OCI-LY7 (cell line): ENCODE results near the gene ERLIN1. TPM values are rescaled to one million over a fixed set of nuclear protein-coding genes. Genes with fewer than 3 reads are reported as not detected.

Experiments used
- BruUV-seq: library from RNA; stranded (reverse); fragments of 400-500 nt; replicated peaks from 2 replicates; lab custom pipeline; 2021; lab: Mats Ljungman, UMichigan
- CTCF ChIA-PET: fragments of 300-600 bp; sonication (Branson Sonifier 250); formaldehyde crosslinking; loops from one replicate; lab custom pipeline; 2022; ENCODE audit warnings: antibody characterized with exemption; ENCODE audit not compliant: unreplicated experiment; lab: Charles Lee
- POLR2A ChIA-PET: fragments of 300-600 bp; sonication (Branson Sonifier 250); formaldehyde crosslinking; loops from one replicate; lab custom pipeline; 2022; ENCODE audit warnings: antibody characterized with exemption; lab: Charles Lee
- DNase-seq: peaks from one replicate; pipeline ENCODE4 v3.0.0-alpha.2; 2015; ENCODE audit warnings: low spot score
- H2AFZ ChIP-seq: fragments of 200-600 bp; sonication (generic), shearing (Covaris generic); 2 replicates; pipeline ENCODE4 v1.6.1; 2014; ENCODE audit warnings: mild to moderate bottlenecking, antibody characterized with exemption, low read length, moderate library complexity
- H3K27ac ChIP-seq: fragments of 200-600 bp; sonication (generic); 2 replicates; pipeline ENCODE4 v1.5.1; 2014; ENCODE audit warnings: mixed run types, low read depth, mild to moderate bottlenecking, moderate library complexity, low read length, inconsistent platforms; ENCODE audit not compliant: poor library complexity, severe bottlenecking
- H3K36me3 ChIP-seq: fragments of 200-600 bp; sonication (generic); 2 replicates; pipeline ENCODE4 v1.6.1; 2014; ENCODE audit warnings: mild to moderate bottlenecking, antibody characterized with exemption, low read length, moderate library complexity, mixed read lengths; ENCODE audit not compliant: insufficient read depth
- H3K4me1 ChIP-seq: fragments of 200-600 bp; sonication (generic); 2 replicates; pipeline ENCODE4 v1.5.1; 2014; ENCODE audit warnings: mild to moderate bottlenecking, low read length; ENCODE audit not compliant: insufficient read depth, poor library complexity, severe bottlenecking
- H3K4me2 ChIP-seq: fragments of 200-600 bp; sonication (generic); 2 replicates; pipeline ENCODE4 v1.6.1; 2014; ENCODE audit warnings: mild to moderate bottlenecking, low read length
- H3K4me3 ChIP-seq: fragments of 200-600 bp; sonication (generic); 2 replicates; pipeline ENCODE4 v1.5.1; 2014; ENCODE audit warnings: mild to moderate bottlenecking, low read depth, low read length; ENCODE audit not compliant: poor library complexity, severe bottlenecking
- H3K79me2 ChIP-seq: fragments of 200-600 bp; sonication (generic); 2 replicates; pipeline ENCODE4 v1.6.1; 2016; ENCODE audit warnings: low read depth, mild to moderate bottlenecking, low read length, moderate library complexity, mixed read lengths; ENCODE audit not compliant: insufficient read depth
- H3K9me2 ChIP-seq: fragments of 200-600 bp; sonication (generic); 2 replicates; pipeline ENCODE4 v1.6.1; 2016; ENCODE audit warnings: mild to moderate bottlenecking, low read length, mixed read lengths; ENCODE audit not compliant: insufficient read depth
- H3K9me3 ChIP-seq: fragments of 200-600 bp; sonication (generic); 2 replicates; pipeline ENCODE4 v1.6.1; 2014; ENCODE audit warnings: mild to moderate bottlenecking, mixed run types, low read length, mixed read lengths
- H4K20me1 ChIP-seq: fragments of 200-600 bp; sonication (generic); 2 replicates; pipeline ENCODE4 v1.6.1; 2014; ENCODE audit warnings: mild to moderate bottlenecking, antibody characterized with exemption, low read length, moderate library complexity, mixed read lengths; ENCODE audit not compliant: insufficient read depth
- EZH2phosphoT487 ChIP-seq: fragments of 200-600 bp; sonication (generic); IDR thresholded peaks from 2 replicates; pipeline ENCODE4 v1.6.1; 2018; ENCODE audit warnings: low read depth, borderline replicate concordance, mild to moderate bottlenecking, mixed run types, antibody characterized with exemption, low read length, moderate library complexity, mixed read lengths
- intact Hi-C: fragments of 100-400 bp; cut with micrococcal nuclease; formaldehyde crosslinking; loops from one replicate; pipeline ENCODE4 v1.10.0; 2022; ENCODE audit not compliant: unreplicated experiment
- total RNA-seq, 2 experiments: library from RNA; depleted of rRNA in 1 of 2; stranded (reverse); fragments of >200 nt in 1 of 2; shearing (Covaris generic) in 1 of 2; gene quantifications; 2 replicates each; pipeline ENCODE4 v1.2.3, GENCODE V29; 2014 to 2022
- TF ChIP-seq, protein P1 (sequence below): fragments of 200-600 bp; sonication (generic); conservative IDR thresholded peaks from 2 replicates; pipeline ENCODE4 v1.5.1; 2014; ENCODE audit warnings: mild to moderate bottlenecking, antibody characterized with exemption, low read length, moderate library complexity, mixed read lengths

The ERLIN1 gene
- total RNA-seq, 2 experiments from 2014 or later = 24.1 to 26.7 TPM

DNA sequence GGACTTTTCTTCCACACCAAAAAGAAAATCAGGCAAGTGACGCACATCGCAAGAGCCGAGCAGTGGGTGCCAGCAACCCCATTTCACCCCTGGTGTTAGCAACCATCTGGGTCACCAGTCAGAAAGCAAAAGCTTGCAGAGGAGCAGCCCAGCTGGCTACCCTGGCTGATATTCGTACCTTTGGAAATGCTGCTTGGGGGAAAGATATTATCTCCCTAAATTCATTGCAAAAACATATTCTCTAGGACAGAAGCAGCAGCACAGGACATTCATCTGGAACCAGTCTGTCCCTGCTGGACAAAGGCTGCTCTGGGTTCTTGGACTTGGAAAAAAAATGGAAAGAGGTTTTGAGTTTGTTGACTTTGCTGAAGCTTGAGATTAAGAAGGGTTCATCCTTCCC, 45.8 kb downstream of the ERLIN1 start:
- Histone ChIP-seq H3K9me2 (no peaks in the 10 kb centered on the region; the same call in 1 of the 2 replicates), H2AFZ (no peak overlapping the region), H3K4me2 (no peak overlapping the region), H4K20me1 (no peaks in the 10 kb centered on the region), H3K9me3 (no peaks in the 10 kb centered on the region), H3K27ac (no peak overlapping the region), H3K79me2 (no peaks in the 10 kb centered on the region), H3K4me3 (no peak overlapping the region), H3K4me1 (no peaks in the 10 kb centered on the region), H3K36me3 (no peaks in the 10 kb centered on the region)
- ChIA-PET POLR2A (no interaction called here), CTCF (no interaction called here)
- BruUV-seq = no TSS peak
- TF ChIP-seq, protein P1, sequence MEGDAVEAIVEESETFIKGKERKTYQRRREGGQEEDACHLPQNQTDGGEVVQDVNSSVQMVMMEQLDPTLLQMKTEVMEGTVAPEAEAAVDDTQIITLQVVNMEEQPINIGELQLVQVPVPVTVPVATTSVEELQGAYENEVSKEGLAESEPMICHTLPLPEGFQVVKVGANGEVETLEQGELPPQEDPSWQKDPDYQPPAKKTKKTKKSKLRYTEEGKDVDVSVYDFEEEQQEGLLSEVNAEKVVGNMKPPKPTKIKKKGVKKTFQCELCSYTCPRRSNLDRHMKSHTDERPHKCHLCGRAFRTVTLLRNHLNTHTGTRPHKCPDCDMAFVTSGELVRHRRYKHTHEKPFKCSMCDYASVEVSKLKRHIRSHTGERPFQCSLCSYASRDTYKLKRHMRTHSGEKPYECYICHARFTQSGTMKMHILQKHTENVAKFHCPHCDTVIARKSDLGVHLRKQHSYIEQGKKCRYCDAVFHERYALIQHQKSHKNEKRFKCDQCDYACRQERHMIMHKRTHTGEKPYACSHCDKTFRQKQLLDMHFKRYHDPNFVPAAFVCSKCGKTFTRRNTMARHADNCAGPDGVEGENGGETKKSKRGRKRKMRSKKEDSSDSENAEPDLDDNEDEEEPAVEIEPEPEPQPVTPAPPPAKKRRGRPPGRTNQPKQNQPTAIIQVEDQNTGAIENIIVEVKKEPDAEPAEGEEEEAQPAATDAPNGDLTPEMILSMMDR = no peak
- no peak for TF ChIP-seq EZH2phosphoT487
- no peak for DNase-seq
- intact Hi-C loops = no loop called here

DNA sequence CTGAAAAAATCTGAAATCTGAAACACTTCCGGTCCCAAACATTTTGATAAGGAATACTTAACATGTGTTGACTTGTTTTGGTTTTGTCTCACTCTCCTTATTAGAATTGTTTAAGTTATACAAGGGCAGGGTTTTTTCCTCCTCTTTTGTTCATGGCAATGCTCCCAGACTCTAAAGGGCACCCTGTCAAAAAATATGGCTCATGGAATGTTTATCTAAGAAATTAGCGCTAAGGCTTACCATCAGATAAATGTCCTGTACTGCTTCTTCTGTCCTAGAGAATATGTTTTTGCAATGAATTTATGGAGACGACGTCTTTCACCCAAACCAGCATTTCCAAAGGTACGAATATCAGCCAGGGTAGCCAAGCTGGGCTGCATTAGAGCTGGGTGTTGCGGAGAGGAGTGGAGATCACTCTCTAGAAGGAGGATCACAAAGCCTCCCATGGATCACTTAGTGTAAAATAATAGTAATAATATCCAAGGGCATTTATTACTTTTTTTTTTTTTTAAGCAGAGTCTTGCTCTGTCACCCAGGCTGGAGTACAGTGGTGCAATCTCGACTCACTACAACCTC, 46.8 kb downstream of the ERLIN1 start:
- H2AFZ ChIP-seq = no peak overlapping the region
- H3K27ac ChIP-seq = no peak overlapping the region
- BruUV-seq = no TSS peak
- no peaks in the 10 kb centered on the region for H3K79me2 ChIP-seq
- no peak overlapping the region for H3K4me3 ChIP-seq
- no peaks in the 10 kb centered on the region; the same call in 1 of the 2 replicates for H3K9me2 ChIP-seq
- no peak for TF ChIP-seq EZH2phosphoT487
- TF ChIP-seq, protein P1 = no peak
- ChIA-PET CTCF (no interaction called here), POLR2A (interaction anchor here (1.3 kb wide), 1 partner anchor 32 kb away, joined by 3 read pairs; no protein-coding TSS in a partner anchor)
- no peaks in the 10 kb centered on the region for H3K36me3 ChIP-seq
- no peak for DNase-seq
- no peak overlapping the region for H3K4me2 ChIP-seq
- H4K20me1 ChIP-seq = no peaks in the 10 kb centered on the region
- H3K4me1 ChIP-seq = no peaks in the 10 kb centered on the region
- no peaks in the 10 kb centered on the region for H3K9me3 ChIP-seq
- intact Hi-C loops = no loop called here

DNA sequence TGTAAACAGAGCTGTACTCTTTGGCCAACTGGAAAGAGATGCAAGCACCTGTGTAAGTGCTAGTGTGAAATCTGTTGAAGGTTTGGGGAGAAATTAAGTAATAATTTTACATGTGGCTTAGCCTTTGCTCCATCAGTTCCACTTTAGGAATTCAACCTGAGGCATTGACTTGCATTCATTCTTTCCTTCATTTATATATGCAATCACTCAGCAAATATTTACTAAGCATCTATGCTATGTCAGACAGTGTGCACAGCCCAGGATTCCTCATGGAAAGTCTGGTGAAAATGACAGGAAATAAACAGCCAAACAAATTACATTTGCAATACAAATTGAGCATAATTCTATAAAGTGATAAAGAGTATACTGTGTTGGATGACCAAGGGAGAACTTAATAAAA, 50.3 kb downstream of the ERLIN1 start:
- no peaks in the 10 kb centered on the region for H3K4me1 ChIP-seq
- TF ChIP-seq EZH2phosphoT487 = no peak
- TF ChIP-seq, protein P1 = no peak
- no peaks in the 10 kb centered on the region for H3K9me2 ChIP-seq
- no peaks in the 10 kb centered on the region for H4K20me1 ChIP-seq
- no peaks in the 10 kb centered on the region for H3K9me3 ChIP-seq
- BruUV-seq = no TSS peak
- ChIA-PET POLR2A (interaction anchor here (0.5 kb wide), 1 partner anchor 38 kb away, joined by 3 read pairs; no protein-coding TSS in a partner anchor), CTCF (no interaction called here)
- H3K4me3 ChIP-seq = no peak overlapping the region
- intact Hi-C loops = no loop called here
- no peaks in the 10 kb centered on the region for H3K36me3 ChIP-seq
- H3K79me2 ChIP-seq = no peaks in the 10 kb centered on the region
- H3K4me2 ChIP-seq = no peak overlapping the region
- H3K27ac ChIP-seq = no peak overlapping the region
- H2AFZ ChIP-seq = no peak overlapping the region
- DNase-seq = no peak
